Ascending aorta (tissue), 2 donors: ENCODE results near the gene KRTAP4-8. TPM values are rescaled to one million over a fixed set of nuclear protein-coding genes. Genes with fewer than 3 reads are reported as not detected.
A peak's percentile ranks its signal among the peaks of the same experiment; 100 is the strongest.
"Not testable (repeated sequence)": the region's sequence is repeated elsewhere in the genome, so short reads cannot be mapped to it uniquely, and the experiment has no call there.

Experiments
- DNase-seq, 2 donors: peaks; one replicate each; pipeline ENCODE4 v3.0.0-alpha.2; 2019; ENCODE audit warnings: low spot score in 2 of 2
- H3K27ac ChIP-seq, 2 donors: fragments of 200-600 bp; sonication (generic); one replicate each; pipeline ENCODE4 v1.5.1; 2016 to 2017; ENCODE audit warnings: mild to moderate bottlenecking in 1 of 2
- H3K27me3 ChIP-seq: fragments of 200-600 bp; sonication (generic); one replicate; pipeline ENCODE4 v1.5.1; 2017
- H3K36me3 ChIP-seq, 2 donors: fragments of 200-600 bp; sonication (generic); one replicate each; pipeline ENCODE4 v1.5.1; 2016
- H3K4me1 ChIP-seq, 2 donors: fragments of 200-600 bp; sonication (generic); one replicate each; pipeline ENCODE4 v1.5.1; 2016 to 2017; ENCODE audit warnings: mild to moderate bottlenecking in 1 of 2
- H3K4me3 ChIP-seq, 2 donors: fragments of 200-600 bp; sonication (generic); one replicate each; pipeline ENCODE4 v1.5.1; 2016 to 2017; ENCODE audit warnings: mild to moderate bottlenecking in 1 of 2
- H3K9me3 ChIP-seq, 2 donors: fragments of 200-600 bp; sonication (generic); one replicate each; pipeline ENCODE4 v1.5.1; 2016
- intact Hi-C: fragments of 100-400 bp; cut with DNase I; formaldehyde crosslinking; loops from one replicate; pipeline ENCODE4 v1.15.1; 2023
- total RNA-seq: library from RNA; depleted of rRNA; stranded (reverse); fragments of >200 nt; gene quantifications from one replicate; pipeline ENCODE4 v1.1.0, GENCODE V29; 2016
- TF ChIP-seq, protein P1 (sequence below), 3 experiments: fragments of 200-600 bp in 2 of 3; fragments of 450-650 bp in 1 of 3; sonication (generic) in 2 of 3; IDR thresholded peaks; one replicate each; pipeline ENCODE4 v1.5.1; 2016 to 2019; ENCODE audit warnings: antibody characterized with exemption in 3 of 3, mild to moderate bottlenecking in 1 of 3, moderate library complexity in 1 of 3

The KRTAP4-8 gene
- total RNA-seq, 1 donor from 2014 or later, result not detected

DNA sequence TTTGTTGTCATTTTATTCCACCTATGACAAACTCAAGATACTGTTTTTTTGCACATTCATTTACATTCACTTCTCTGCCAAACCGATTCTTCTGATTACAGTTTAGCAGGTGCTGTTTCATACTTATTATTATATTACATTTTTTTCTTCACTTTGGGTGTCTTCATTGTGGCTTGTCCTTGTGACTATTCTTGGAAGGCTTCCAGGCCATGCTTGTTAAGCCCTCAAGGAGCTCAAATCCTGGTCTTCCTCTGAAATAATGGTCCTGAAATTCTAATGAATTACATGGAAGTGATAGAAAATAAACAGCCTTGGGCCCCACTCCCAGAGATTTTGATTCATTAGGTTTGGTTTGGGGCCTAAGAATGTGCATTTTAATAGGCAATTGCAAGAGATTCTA, 33.6 kb downstream of the KRTAP4-8 start:
- Histone ChIP-seq H3K27me3 (no peaks in the 10 kb centered on the region), H3K9me3 (no peaks in the 10 kb centered on the region), H3K4me1 (peaks cover 9 to 10% of the 10 kb centered on the region in 2 donors), H3K36me3 (no peaks in the 10 kb centered on the region), H3K27ac (no peak overlapping the region), H3K4me3 (no peak overlapping the region)
- intact Hi-C loops, result no loop called here
- DNase-seq, result no peak
- TF ChIP-seq, protein P1, sequence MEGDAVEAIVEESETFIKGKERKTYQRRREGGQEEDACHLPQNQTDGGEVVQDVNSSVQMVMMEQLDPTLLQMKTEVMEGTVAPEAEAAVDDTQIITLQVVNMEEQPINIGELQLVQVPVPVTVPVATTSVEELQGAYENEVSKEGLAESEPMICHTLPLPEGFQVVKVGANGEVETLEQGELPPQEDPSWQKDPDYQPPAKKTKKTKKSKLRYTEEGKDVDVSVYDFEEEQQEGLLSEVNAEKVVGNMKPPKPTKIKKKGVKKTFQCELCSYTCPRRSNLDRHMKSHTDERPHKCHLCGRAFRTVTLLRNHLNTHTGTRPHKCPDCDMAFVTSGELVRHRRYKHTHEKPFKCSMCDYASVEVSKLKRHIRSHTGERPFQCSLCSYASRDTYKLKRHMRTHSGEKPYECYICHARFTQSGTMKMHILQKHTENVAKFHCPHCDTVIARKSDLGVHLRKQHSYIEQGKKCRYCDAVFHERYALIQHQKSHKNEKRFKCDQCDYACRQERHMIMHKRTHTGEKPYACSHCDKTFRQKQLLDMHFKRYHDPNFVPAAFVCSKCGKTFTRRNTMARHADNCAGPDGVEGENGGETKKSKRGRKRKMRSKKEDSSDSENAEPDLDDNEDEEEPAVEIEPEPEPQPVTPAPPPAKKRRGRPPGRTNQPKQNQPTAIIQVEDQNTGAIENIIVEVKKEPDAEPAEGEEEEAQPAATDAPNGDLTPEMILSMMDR (IDR thresholded peaks at IDR 0.05), result no peak

- no peaks in the 10 kb centered on the region for H3K9me3 ChIP-seq
These were observed 34.5 kb downstream of the KRTAP4-8 start for GRCh38 chr17:41063449-41063848.

DNA sequence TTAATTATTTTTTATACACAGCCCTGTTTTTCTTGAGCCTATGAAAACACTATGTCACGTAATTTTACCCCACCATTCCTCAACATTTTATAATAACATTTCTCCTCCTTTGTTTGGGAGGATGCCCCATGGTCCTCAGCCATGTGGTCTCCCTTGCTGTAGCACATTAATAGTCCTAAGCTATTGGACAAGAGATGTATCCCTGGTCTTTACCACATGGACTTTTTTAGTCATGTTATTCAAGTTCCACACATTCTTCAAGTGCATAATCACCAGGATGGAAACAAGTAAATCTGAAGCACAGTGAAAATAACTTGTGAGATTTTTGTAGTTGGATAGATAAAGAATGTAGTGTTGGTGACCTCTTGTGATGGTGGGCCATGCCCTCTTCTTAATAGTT, 36.0 kb downstream of the KRTAP4-8 start:
- Histone ChIP-seq H3K4me1 (peaks cover 9 to 10% of the 10 kb centered on the region in 2 donors), H3K9me3 (no peaks in the 10 kb centered on the region), H3K36me3 (no peaks in the 10 kb centered on the region), H3K27ac (peak overlapping the region; percentile 64 to 66), H3K4me3 (no peak overlapping the region), H3K27me3 (no peaks in the 10 kb centered on the region)
- DNase-seq, result no peak
- intact Hi-C loops, result no loop called here
- TF ChIP-seq, protein P1 (IDR thresholded peaks at IDR 0.05), result no peak

More at GRCh38 chr17:41063449-41063848, 34.5 kb downstream of the KRTAP4-8 start:
- intact Hi-C loops, result no loop called here
- Histone ChIP-seq H3K27ac (no peak overlapping the region), H3K36me3 (no peaks in the 10 kb centered on the region), H3K4me3 (no peak overlapping the region), H3K27me3 (no peaks in the 10 kb centered on the region), H3K4me1 (peaks cover 9 to 10% of the 10 kb centered on the region in 2 donors)
- DNase-seq, result no peak
- TF ChIP-seq, protein P1 (IDR thresholded peaks at IDR 0.05), result no peak

GRCh38 chr17:41060052-41060604, 37.8 kb downstream of the KRTAP4-8 start, which contains the start of gene KRTAP2-3:
KRTAP2-3 (minus strand) TSS chr17:41060114; CDS start chr17:41060050, 64 bp downstream.
- Histone ChIP-seq H3K4me1 (peaks cover 9 to 10% of the 10 kb centered on the region in 2 donors), H3K9me3 (no peaks in the 10 kb centered on the region), H3K27ac (no peak within 1 kb of the TSS)

DNA sequence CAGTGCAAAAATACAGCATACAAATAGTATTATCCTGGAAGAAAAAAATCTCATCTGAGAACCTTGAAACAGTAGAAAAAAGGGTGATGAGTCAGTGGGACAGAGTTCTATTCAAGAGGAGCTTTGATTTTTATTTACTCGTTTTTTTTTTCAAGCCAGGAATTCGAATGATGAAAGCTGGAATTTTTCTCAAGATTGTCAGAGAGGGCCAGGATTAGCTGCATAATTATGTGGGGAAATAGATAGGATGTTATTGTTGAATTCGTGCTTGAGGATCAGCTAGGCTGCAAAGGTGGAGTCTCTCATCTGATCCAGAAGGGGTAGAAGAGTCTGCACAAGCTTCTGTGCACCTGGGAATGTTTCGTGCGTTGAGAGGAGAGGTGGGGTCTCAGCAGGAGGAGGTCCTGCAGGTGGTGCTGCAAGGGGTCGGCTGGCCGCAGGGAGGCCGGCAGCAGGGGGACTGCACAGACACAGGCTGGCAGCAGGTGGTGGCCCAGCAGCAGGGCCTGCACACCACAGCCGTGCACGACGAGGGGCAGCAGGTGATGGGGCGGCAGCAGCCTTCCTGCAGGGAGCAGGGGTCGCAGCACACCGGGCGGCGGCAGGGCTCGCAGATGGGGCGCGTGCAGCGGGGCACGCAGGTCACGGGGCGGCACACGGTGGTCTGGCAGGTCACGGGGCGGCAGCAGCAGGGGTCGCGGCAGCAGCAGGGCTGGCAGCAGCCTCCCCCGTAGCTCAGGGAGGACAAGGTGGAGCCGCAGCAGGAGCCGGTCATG, 38.5 kb downstream of the KRTAP4-8 start:
- H3K9me3 ChIP-seq, intact Hi-C loops, H3K27ac ChIP-seq, H3K36me3 ChIP-seq, H3K4me3 ChIP-seq, DNase-seq, H3K4me1 ChIP-seq, H3K27me3 ChIP-seq: not testable (repeated sequence)

More at GRCh38 chr17:41060052-41060604, 37.8 kb downstream of the KRTAP4-8 start, which contains the start of gene KRTAP2-3:
- no peak within 1 kb of the TSS for H3K4me3 ChIP-seq
- DNase-seq, result no peak
- TF ChIP-seq, protein P1 (IDR thresholded peaks at IDR 0.05), result no peak
- H3K27me3 ChIP-seq, result no peaks in the 10 kb centered on the region
- intact Hi-C loops, result no loop called here
- no peaks in the 10 kb centered on the region for H3K36me3 ChIP-seq

DNA sequence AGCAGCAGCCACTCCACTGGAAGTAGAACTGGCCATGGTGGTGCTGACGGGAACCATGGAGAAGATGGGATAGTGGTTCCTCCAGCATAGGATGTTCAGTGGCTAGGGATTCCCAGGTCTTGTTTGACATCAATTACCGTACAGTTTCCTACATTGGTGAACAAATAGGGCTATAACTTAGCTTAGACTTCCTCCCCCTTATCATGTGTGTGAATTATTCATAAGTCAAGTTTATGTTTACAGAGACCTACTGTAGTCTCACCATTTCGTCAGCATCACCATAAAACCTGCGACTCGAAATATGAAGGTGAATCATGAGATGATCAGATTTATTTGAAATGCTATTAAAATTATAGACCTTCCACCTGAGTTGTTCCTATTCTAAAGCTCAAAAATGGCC, 39.2 kb downstream of the KRTAP4-8 start:
- no peak for DNase-seq
- no peaks in the 10 kb centered on the region for H3K9me3 ChIP-seq
- intact Hi-C loops, result no loop called here
- H3K36me3 ChIP-seq, result no peaks in the 10 kb centered on the region
- no peaks in the 10 kb centered on the region for H3K27me3 ChIP-seq
- peaks cover 9 to 10% of the 10 kb centered on the region in 2 donors for H3K4me1 ChIP-seq
- H3K4me3 ChIP-seq, result no peak overlapping the region
- TF ChIP-seq, protein P1 (IDR thresholded peaks at IDR 0.05), result no peak
- no peak overlapping the region for H3K27ac ChIP-seq
